NK-92 (cell line): ENCODE measurements around the gene SIDT1.

Experiments
- DNase-seq: peaks from one replicate; lab custom pipeline; 2025; ENCODE audit not compliant: unreplicated experiment; lab: John Stamatoyannopoulos, UW

SIDT1 gene

GRCh38 chr3:113677737-113678136 is 145.4 kb downstream of the SIDT1 start:
- DNase-seq = no peak

- no peak for DNase-seq
These were observed 146.4 kb downstream of the SIDT1 start for GRCh38 chr3:113678773-113679172.
